ENCODE measurements around the gene DFFB. TPM values are rescaled to one million over a fixed set of nuclear protein-coding genes. Genes with fewer than 3 reads are reported as not detected.

DFFB gene
- total RNA-seq, 1 experiment from 2014 or later: 9.0 TPM

DNA sequence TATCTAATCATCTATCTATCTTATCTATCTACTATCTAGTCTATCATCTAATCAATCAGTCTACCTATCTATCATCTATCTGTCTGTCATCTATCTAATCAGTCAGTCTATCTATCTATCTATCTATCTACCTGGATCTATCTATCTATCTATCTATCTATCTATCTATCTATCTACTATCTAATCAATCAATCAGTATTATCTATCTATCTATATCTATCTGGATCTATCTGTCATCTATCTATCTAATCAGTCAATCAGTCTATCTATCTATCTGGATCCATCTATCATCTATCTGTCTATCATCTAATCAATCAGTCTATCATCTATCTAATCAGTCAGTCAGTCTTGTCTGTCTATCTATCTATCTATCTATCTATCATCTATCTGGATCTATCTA, 69.7 kb downstream of the DFFB start:
- no peak overlapping the region for H3K4me3 ChIP-seq (replicated peaks in 1 of 2; ENCODE audit: low read depth in 1 of 2, low read length in 2 of 2)
- H3K4me2 ChIP-seq (ENCODE audit: low read length): no peak overlapping the region
- H3K27ac ChIP-seq (ENCODE audit: low read depth, low read length): no peak overlapping the region
- H3K79me2 ChIP-seq (ENCODE audit: insufficient read depth, low read length): no peaks in the 10 kb centered on the region
- H3K27me3 ChIP-seq (ENCODE audit: insufficient read depth, low read length): peaks cover 14% of the 10 kb centered on the region; the same call in 1 of the 2 replicates
- RAD21 ChIA-PET (ENCODE audit: low non-redundant PET in 1 of 2, low total read pairs in 2 of 2, uncharacterized antibody in 2 of 2, unreplicated experiment in 2 of 2): no interaction called here
- TF ChIP-seq JUND (IDR thresholded peaks at IDR 0.05): no peak
- TF ChIP-seq FOSL1 (IDR thresholded peaks at IDR 0.05; ENCODE audit: low read depth): no peak
- no peak for TF ChIP-seq CEBPB (IDR thresholded peaks at IDR 0.05; ENCODE audit: low read depth)
- no peak for TF ChIP-seq REST (IDR thresholded peaks at IDR 0.05; ENCODE audit: low read depth)
- no peak for TF ChIP-seq EZH2 (IDR thresholded peaks at IDR 0.05)
- TF ChIP-seq SIN3A (IDR thresholded peaks at IDR 0.05; ENCODE audit: low read depth): no peak
- TF ChIP-seq POLR2A (IDR thresholded peaks at IDR 0.05; ENCODE audit: borderline replicate concordance, extremely low read depth, insufficient read depth, insufficient read length): no peak
- TF ChIP-seq EGR1 (IDR thresholded peaks at IDR 0.05; ENCODE audit: low read depth): no peak
- TF ChIP-seq ATF3 (IDR thresholded peaks at IDR 0.05): no peak
- TF ChIP-seq ZFX (IDR thresholded peaks at IDR 0.05): no peak
- TF ChIP-seq SP1 (IDR thresholded peaks at IDR 0.05; ENCODE audit: low read depth): no peak
- TF ChIP-seq RAD21 (IDR thresholded peaks at IDR 0.05; ENCODE audit: low read depth): no peak
- TF ChIP-seq, protein P1, sequence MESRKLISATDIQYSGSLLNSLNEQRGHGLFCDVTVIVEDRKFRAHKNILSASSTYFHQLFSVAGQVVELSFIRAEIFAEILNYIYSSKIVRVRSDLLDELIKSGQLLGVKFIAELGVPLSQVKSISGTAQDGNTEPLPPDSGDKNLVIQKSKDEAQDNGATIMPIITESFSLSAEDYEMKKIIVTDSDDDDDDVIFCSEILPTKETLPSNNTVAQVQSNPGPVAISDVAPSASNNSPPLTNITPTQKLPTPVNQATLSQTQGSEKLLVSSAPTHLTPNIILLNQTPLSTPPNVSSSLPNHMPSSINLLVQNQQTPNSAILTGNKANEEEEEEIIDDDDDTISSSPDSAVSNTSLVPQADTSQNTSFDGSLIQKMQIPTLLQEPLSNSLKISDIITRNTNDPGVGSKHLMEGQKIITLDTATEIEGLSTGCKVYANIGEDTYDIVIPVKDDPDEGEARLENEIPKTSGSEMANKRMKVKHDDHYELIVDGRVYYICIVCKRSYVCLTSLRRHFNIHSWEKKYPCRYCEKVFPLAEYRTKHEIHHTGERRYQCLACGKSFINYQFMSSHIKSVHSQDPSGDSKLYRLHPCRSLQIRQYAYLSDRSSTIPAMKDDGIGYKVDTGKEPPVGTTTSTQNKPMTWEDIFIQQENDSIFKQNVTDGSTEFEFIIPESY (IDR thresholded peaks at IDR 0.05; ENCODE audit: extremely low read depth, insufficient replicate concordance, low read length): no peak
- H3K9ac ChIP-seq (ENCODE audit: low read length): no peak overlapping the region
- no peak overlapping the region for H2AFZ ChIP-seq (ENCODE audit: low read depth, low read length, poor library complexity, severe bottlenecking)
- ATAC-seq (no peak), DNase-seq (ENCODE audit: low read depth, low spot score) (no peak)
- H4K20me1 ChIP-seq (ENCODE audit: insufficient read depth): no peaks in the 10 kb centered on the region
- intact Hi-C loops (cut with micrococcal nuclease): no loop called here
- no peaks in the 10 kb centered on the region for H3K4me1 ChIP-seq (ENCODE audit: control insufficient read depth in 1 of 2, insufficient read depth in 2 of 2, low read length in 2 of 2)
- POLR2A ChIA-PET: no interaction called here
- H3K9me2 ChIP-seq (ENCODE audit: insufficient read depth): no peaks in the 10 kb centered on the region
- no peaks in the 10 kb centered on the region; a peak in 1 of 4 replicates for H3K9me3 ChIP-seq (ENCODE audit: control insufficient read depth in 1 of 2, insufficient read depth in 1 of 2, low read depth in 1 of 2, low read length in 2 of 2)
- H3K36me3 ChIP-seq (ENCODE audit: control insufficient read depth in 1 of 2, insufficient read depth in 2 of 2, low read length in 2 of 2): no peaks in the 10 kb centered on the region
- no TSS peak for BruUV-seq (replicated peaks)
- CTCF ChIA-PET: no interaction called here
